ENCODE measurements around the gene FOXP1.

DNA sequence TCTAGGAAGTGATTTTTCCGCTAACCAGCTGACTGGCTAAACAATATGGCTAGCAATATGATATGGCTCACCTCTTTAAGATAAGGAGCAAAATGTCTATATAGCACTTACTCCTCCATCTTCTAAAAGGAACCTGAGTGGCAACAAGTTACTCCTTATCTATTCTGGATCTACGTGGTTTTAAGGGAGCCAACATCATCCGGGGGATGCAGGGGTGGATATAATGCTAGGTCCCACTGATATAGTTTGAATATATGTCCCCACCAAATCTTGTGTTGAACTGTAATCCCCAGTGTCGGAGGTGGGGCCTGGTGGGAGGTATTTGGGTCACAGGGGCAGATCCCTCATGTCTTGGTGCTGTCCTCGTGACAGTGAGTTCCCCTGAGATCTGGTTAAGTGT, 500.7 kb downstream of the FOXP1 start:
- TF ChIP-seq, protein P1, sequence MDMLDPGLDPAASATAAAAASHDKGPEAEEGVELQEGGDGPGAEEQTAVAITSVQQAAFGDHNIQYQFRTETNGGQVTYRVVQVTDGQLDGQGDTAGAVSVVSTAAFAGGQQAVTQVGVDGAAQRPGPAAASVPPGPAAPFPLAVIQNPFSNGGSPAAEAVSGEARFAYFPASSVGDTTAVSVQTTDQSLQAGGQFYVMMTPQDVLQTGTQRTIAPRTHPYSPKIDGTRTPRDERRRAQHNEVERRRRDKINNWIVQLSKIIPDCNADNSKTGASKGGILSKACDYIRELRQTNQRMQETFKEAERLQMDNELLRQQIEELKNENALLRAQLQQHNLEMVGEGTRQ (IDR thresholded peaks at IDR 0.05; ENCODE audit: low read length) = no peak
- no peak for TF ChIP-seq TEAD4 (IDR thresholded peaks at IDR 0.05; ENCODE audit: low read depth, low read length)
- TF ChIP-seq, protein P2, sequence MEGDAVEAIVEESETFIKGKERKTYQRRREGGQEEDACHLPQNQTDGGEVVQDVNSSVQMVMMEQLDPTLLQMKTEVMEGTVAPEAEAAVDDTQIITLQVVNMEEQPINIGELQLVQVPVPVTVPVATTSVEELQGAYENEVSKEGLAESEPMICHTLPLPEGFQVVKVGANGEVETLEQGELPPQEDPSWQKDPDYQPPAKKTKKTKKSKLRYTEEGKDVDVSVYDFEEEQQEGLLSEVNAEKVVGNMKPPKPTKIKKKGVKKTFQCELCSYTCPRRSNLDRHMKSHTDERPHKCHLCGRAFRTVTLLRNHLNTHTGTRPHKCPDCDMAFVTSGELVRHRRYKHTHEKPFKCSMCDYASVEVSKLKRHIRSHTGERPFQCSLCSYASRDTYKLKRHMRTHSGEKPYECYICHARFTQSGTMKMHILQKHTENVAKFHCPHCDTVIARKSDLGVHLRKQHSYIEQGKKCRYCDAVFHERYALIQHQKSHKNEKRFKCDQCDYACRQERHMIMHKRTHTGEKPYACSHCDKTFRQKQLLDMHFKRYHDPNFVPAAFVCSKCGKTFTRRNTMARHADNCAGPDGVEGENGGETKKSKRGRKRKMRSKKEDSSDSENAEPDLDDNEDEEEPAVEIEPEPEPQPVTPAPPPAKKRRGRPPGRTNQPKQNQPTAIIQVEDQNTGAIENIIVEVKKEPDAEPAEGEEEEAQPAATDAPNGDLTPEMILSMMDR (IDR thresholded peaks at IDR 0.05; ENCODE audit: control extremely low read depth in 1 of 3, insufficient read depth in 1 of 3, low read depth in 1 of 3, low read length in 3 of 3) = no peak
- TF ChIP-seq RXRA (IDR thresholded peaks at IDR 0.05; ENCODE audit: insufficient read depth, low read depth, low read length) = no peak
- no peak for TF ChIP-seq JUND (IDR thresholded peaks at IDR 0.05; ENCODE audit: low read length)
- TF ChIP-seq HDAC6 (IDR thresholded peaks at IDR 0.05; ENCODE audit: low read depth, low read length) = no peak
- TF ChIP-seq POLR2A (IDR thresholded peaks at IDR 0.05; ENCODE audit: control extremely low read depth in 1 of 2, low read depth in 2 of 2, low read length in 2 of 2) = no peak
- TF ChIP-seq EP300 (IDR thresholded peaks at IDR 0.05; ENCODE audit: borderline replicate concordance in 1 of 2, low read depth in 2 of 2, low read length in 2 of 2) = no peak
- no peak for TF ChIP-seq JUN (IDR thresholded peaks at IDR 0.05; ENCODE audit: low read depth, low read length)

All from H1 (cell line).